NCI-H69 (cell line): Measurements from ENCODE around the gene ARRDC2.
"Not testable (repeated sequence)": the region's sequence is repeated elsewhere in the genome, so short reads cannot be mapped to it uniquely, and the experiment has no call there.

Experiments used
- DNase-seq: peaks from one replicate; lab custom pipeline; 2025; lab: John Stamatoyannopoulos, UW

ARRDC2 gene

GRCh38 chr19:18007917-18008673 lies at the start of gene ARRDC2:
ARRDC2 (plus strand) TSS chr19:18008170; CDS start chr19:18008311, 141 bp downstream.
- peak; percentile 97 for DNase-seq

- DNase-seq: no peak
These were observed 43.9 kb upstream of the ARRDC2 start for GRCh38 chr19:17963936-17964691.

GRCh38 chr19:17965370-17966128 lies 42.4 kb upstream of the ARRDC2 start:
- DNase-seq: no peak

GRCh38 chr19:17966129-17966483 lies 41.9 kb upstream of the ARRDC2 start:
- DNase-seq: no peak

- peak; percentile 38 for DNase-seq
These were observed 41.3 kb upstream of the ARRDC2 start, which contains the start of gene KCNN1 for GRCh38 chr19:17966550-17967256. KCNN1 (plus strand) TSS chr19:17967107; CDS start chr19:17973889, 6,782 bp downstream.

- no peak for DNase-seq
These were observed 40.5 kb upstream of the ARRDC2 start for GRCh38 chr19:17967257-17968051.

- no peak for DNase-seq
These were observed 39.6 kb upstream of the ARRDC2 start for GRCh38 chr19:17968362-17968761.

GRCh38 chr19:17969096-17969792 lies 38.7 kb upstream of the ARRDC2 start:
- no peak for DNase-seq

- no peak for DNase-seq
These were observed 35.7 kb upstream of the ARRDC2 start for GRCh38 chr19:17972230-17972629.

GRCh38 chr19:17973759-17974158 lies 34.2 kb upstream of the ARRDC2 start:
- DNase-seq: no peak

GRCh38 chr19:17974551-17974950 lies 33.4 kb upstream of the ARRDC2 start:
- no peak for DNase-seq

GRCh38 chr19:17975032-17975431 lies 32.9 kb upstream of the ARRDC2 start:
- DNase-seq: no peak

GRCh38 chr19:17977021-17977420 lies 30.9 kb upstream of the ARRDC2 start:
- DNase-seq: no peak

- no peak for DNase-seq
These were observed 30.5 kb upstream of the ARRDC2 start for GRCh38 chr19:17977488-17977887.

GRCh38 chr19:17981611-17982010 lies 26.4 kb upstream of the ARRDC2 start:
- no peak for DNase-seq

GRCh38 chr19:17982430-17982829 lies 25.5 kb upstream of the ARRDC2 start:
- DNase-seq: no peak

GRCh38 chr19:17985037-17985818 lies 22.7 kb upstream of the ARRDC2 start:
- no peak for DNase-seq

- not testable (repeated sequence) for DNase-seq
These were observed 21.4 kb upstream of the ARRDC2 start for GRCh38 chr19:17986569-17986968.

GRCh38 chr19:17988161-17988560 lies 19.8 kb upstream of the ARRDC2 start:
- no peak for DNase-seq
